IPS-18c (cell line): ENCODE results near the gene EFNB3.

ENCODE experiments used
- H3K4me3 ChIP-seq: 2 replicates; pipeline ENCODE4 v1.7.0; 2013; ENCODE audit warnings: low read depth, mild to moderate bottlenecking, low read length, moderate library complexity; ENCODE audit not compliant: insufficient read depth
- H3K9me3 ChIP-seq: one replicate; pipeline ENCODE4 v1.6.1; 2013; ENCODE audit warnings: mild to moderate bottlenecking, low read length, moderate library complexity; ENCODE audit not compliant: control insufficient read depth, insufficient read depth

EFNB3 gene

DNA sequence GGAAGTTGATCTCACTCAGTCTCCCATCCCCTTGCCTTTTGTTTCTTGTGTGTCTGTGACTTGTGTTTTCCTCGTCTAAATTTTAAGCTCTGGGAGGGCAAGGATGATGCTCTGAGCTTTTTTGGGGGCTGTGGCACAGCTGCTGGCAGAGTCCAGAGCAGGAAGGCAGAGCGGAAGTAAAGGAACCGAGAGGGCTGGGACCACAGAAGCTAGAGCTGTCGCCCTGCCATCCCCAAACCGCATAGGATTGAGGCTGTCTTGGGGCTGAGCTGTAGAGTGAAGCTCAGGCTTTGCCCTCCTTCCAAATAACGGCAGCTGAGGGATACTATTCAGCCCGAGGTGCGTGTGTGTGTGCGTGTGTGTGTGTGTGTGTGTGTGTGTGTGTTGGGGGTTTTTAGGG is 8.8 kb downstream of the EFNB3 start:
- Histone ChIP-seq H3K4me3 (no peak overlapping the region), H3K9me3 (no peaks in the 10 kb centered on the region)

DNA sequence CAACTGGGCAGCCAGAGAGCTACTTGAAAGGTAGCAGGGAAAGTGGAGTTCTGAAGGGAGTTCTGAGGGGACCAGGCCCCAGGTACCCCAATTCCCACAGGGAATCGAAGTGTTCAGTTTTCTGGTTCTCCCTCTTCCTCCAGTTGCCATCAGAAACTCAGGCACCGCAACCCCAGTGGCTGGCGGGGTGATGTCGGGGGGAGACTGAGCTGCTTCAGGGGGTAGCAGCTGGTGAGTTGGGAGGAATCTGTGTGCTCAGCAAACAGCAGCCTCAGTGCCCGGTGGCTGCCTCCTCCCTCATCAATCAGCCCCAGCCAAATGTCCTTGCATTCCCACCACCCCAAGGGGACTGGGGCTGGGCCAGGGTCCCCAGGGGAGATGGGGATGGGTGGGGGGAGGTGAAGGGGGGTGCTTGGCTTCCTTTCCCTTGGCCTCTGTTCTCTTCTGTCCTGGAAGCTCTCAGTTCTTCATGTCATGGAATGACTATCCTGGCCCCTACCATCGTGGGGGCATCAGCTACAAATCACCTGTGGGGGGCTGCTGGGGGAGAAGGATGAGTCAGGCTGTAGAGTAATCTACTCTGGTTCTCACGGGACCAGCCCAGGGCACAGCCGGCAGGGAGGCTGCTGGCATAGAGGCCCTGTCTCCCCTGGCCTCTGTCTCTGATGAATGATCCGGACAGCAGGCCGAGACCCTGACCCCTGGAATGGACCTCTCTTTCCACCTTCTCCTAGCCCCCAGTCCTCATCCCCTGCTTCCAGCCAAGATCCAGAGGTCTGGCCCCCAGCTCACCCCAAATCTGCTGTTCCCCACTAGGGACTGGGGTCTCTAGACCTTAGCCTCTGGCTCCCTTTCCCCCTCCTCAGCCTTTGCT is 10.0 kb downstream of the EFNB3 start:
- H3K4me3 ChIP-seq, result no peak overlapping the region
- H3K9me3 ChIP-seq, result no peaks in the 10 kb centered on the region

DNA sequence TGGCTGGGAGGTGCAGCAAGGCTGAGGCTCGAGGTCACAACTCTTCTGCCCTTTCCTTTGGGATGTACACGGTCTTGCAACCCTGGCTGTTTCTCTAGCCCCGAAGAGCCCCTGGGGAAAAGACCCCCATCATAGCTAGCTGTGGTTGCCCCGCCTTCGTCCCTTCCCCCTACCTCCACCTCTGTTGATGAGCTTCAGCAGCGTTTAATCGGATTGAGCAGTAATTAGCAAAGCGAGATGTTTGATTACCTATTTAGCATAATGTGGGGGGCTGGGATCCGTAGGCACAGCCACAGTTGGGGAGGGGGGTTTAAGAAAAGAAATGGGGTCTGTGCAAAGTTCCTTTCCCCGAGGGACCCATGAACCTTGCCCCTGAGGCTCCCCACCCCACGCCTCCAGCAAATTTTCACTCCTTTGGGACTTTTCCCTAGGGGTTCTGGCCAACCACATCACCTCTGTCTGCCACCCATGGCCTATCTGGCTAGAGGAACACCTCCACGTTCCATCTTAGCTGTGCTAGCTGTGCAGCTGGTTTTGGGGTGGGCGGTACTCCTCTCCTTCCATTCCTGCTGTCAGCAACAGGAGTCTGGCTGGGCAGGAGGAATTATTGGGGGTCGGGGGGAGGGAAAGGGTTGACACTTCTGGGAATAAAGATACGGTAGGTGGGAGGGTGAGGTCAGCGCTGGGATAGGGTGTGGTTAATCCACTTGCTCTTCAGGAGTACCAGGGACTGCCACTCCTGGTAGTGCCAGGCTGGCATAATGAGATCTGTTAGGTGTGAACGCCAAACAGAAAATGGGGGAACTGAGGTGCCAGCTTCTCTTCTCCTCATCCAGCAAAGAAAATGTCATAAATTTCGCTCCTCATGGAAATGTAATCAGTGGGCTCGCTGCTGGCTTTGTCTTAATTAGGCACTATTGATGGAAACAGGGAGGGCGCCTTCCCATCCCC is 11.2 kb downstream of the EFNB3 start:
- Histone ChIP-seq H3K4me3 (peak overlapping the region; percentile 89), H3K9me3 (no peaks in the 10 kb centered on the region)

DNA sequence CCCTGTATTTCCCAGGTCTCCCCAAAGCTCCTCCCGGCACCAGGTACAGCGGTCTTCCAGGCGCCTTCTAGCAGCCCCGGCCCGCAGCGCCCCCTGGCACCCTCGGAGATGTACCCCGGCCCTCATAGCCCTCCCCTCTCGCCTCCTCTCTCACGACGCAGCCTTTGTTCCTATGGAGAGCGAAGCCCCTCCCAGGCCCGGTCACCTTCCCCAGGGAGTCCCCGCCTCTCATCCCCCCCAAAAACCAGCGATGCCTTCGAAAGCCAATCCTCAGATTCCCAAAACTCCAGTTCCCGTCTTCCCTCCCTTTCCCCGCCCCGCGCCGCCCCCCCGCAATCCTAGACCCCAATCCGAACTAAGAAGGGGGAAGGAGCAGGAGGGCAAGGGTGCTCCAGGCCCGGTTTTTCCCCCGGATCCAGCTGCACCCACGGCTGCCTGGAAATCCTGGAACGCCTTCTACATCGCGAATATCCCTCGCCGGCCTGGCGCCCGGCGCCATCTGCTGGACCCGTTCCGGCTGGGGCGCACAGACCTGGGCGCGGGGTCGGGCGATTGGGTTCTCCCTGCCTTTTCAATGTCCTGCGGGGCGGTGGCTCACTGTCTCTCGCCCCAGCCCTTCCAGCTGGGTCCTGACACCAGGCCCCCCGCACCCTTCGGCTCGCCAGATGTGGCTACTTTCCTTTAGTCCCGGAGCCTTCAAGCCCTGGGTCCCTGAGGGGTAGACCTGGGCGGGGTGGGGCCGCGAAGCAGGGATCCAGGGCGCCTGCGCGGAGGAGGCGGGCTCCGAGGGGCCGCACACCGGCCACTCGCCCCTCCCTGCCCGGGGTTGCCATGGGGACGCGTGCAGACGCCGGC is 12.1 kb downstream of the EFNB3 start, which contains the start of gene DNAH2:
TSS of gene DNAH2 (plus strand) at position 844 of the 855 bp plus-strand sequence. CDS start 1,991 bp downstream, outside the sequence.
- H3K9me3 ChIP-seq, result peaks cover 2% of the 10 kb centered on the region
- H3K4me3 ChIP-seq, result peak within 1 kb of the TSS; percentile 89

DNA sequence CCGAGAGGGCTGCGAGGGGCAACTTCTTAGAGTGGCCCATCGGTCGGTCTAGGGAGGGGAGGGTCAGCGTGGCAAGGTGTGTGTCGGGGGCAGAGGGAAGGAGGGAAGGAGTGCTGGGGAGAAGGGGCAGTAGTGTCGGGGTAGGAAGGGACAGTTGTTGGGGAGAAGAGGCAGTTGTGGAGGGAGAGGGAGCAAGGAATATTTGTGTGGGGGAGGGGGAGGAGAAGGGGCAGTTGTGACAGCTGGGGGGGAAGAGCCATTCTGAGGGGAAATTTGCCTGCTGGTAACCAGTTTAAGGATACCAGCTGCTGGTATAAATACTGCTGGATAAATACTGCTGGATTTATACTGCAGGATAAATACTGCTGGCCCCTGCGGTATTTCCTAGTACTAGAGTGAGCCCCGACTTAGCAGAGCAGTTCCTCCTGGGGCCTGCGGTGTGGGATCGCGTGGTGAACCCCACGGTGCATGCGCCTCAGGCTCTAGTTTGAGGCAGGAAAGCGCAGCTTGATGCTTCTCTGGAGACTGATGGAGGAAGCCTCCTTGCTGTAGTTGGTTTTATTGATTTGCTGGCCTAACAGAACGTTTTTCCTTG is 12.9 kb downstream of the EFNB3 start:
- Histone ChIP-seq H3K4me3 (peak overlapping the region; percentile 89; the same call in 1 of the 2 replicates), H3K9me3 (peaks cover 2% of the 10 kb centered on the region)

DNA sequence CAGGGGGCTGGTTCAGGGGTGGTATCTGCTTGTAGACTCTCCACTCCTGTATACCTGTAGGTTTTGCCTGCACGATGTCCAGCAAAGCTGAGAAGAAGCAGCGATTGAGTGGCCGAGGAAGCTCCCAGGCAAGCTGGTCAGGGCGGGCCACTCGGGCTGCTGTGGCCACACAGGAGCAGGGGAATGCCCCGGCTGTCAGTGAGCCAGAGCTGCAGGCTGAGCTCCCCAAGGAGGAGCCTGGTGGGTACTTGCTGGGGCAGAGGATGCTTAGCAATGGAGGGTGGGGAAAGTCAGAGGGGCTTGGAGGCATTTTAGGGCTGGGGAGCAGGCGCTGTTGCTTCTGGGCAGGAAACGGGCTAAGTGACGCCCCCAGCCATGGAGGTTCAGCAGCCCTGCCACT is 14.7 kb downstream of the EFNB3 start:
- Histone ChIP-seq H3K4me3 (no peak overlapping the region), H3K9me3 (peaks cover 2% of the 10 kb centered on the region)

DNA sequence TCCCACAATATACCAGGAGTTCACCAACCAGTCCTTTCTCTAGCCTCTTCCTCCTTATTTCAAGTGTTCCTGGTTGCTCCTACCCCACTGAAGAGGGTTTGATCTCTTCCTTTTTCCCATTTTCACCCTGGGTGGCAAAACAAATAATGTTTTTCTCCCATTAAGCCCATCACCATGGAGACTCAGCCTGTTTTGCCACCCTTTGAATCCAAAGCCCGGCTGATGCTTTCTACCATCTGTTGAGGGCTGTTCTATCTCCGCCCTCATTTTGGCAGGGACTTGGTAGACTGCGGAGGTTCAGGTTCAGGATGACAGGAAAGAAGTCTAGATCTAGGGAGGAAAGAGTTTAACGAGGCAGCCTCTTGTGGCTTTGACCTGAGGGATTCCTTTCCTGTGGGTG is 15.1 kb downstream of the EFNB3 start:
- no peak overlapping the region for H3K4me3 ChIP-seq

DNA sequence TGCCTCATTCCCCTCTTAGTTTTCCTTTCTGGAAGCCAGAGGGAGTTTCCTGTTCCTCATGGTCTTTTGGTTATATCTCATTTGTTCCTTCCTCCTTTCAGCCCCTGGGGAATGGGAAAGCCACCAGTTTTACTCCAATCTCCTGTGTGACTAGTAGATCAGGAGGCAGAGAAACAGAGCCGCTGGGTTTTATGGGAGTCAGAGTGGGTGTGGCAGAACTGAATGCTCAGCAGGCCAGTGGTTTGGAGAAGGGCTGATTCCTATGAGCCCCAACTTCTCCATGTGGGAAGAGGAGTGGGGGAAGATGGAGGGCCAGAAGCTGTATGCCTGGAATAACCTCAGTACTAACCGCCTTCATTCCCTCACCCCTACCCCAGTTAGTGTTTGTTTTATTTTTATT is 16.6 kb downstream of the EFNB3 start:
- peaks cover 2% of the 10 kb centered on the region for H3K9me3 ChIP-seq
- H3K4me3 ChIP-seq, result no peak overlapping the region

More for the DNA sequence above, 15.1 kb downstream of the EFNB3 start:
- peaks cover 2% of the 10 kb centered on the region for H3K9me3 ChIP-seq

DNA sequence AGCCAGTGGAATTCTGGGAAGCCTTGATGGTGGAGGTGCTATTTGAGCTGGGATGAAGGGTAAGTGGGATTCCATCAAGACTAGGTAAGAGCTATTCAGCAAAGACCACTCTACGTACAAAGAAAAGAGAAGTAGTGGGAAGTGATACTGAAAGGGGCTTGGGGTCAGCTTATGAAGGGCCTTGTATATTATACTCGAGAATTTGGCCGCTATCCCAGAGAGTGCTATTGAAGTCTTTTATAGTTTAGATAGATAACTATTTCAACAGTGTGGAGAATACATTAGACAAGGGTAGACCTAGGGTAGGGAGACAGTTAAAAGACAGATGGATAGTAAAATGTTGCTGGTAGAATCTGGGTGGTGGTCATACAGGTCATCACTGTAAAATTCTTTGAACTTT is 22.9 kb downstream of the EFNB3 start:
- H3K4me3 ChIP-seq, result no peak overlapping the region
- H3K9me3 ChIP-seq, result no peaks in the 10 kb centered on the region

DNA sequence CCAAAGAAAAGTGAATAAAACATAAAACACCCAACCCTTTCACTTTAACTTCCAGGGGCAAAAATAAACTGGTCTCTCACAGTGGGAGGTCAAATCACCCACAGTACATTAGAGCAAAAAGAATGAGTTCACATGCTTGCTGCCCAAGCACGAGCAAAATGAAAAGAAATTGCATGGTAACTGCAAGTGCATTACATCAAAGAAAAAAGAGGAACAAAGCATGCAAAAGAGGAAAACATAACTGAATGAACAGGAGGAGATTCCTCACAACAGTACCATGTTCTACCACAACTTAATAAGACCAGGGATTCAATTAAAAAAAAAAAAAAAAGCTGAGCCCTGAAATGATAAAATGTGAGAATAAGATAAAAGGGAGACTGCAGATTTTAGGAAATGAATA is 24.8 kb downstream of the EFNB3 start:
- Histone ChIP-seq H3K9me3 (no peaks in the 10 kb centered on the region), H3K4me3 (no peak overlapping the region)

DNA sequence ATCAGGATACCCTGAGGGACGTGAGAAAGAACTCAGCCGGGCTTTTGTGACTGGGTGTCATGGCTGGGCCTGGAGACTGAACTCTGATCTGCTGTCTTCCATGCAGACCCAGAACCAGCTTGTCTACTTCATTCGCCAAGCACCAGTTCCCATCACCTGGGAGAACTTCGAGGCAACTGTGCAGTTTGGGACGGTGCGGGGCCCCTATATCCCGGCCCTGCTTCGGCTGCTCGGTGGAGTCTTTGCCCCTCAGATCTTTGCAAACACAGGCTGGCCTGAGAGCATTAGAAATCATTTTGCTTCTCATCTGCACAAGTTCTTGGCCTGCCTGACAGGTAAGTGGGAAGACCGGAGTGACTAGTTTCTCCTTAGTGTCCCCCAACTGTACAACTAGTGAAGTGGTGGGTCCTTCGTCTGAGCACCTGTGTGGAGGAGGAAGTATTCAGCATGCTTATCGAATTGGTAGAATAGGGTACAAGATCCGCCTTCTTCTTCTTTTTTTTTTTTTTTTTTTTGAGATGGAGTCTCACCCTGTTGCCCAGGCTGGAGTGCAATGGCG is 28.1 kb downstream of the EFNB3 start:
- no peaks in the 10 kb centered on the region for H3K9me3 ChIP-seq
- no peak overlapping the region for H3K4me3 ChIP-seq

DNA sequence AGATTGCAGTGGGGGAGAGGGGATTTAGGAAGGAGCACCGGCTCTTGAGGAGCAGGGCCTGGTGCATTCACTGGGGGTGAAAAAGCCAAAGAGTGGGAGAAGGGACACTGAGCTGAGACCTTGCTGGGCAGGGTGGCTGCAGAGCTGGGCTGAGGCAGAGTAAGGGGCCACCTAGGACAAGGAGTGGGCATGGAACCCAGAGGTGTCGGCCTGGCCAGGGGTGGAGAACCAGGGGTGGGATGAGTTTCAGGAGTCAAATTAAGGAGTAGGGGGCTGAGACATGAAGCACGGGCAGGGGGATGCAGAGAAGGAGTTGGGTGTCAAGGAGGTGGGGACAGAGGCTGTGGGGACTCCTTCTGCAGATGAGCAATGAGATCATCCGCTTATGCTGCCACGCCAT is 32.6 kb downstream of the EFNB3 start:
- H3K9me3 ChIP-seq, result no peaks in the 10 kb centered on the region
- no peak overlapping the region for H3K4me3 ChIP-seq

DNA sequence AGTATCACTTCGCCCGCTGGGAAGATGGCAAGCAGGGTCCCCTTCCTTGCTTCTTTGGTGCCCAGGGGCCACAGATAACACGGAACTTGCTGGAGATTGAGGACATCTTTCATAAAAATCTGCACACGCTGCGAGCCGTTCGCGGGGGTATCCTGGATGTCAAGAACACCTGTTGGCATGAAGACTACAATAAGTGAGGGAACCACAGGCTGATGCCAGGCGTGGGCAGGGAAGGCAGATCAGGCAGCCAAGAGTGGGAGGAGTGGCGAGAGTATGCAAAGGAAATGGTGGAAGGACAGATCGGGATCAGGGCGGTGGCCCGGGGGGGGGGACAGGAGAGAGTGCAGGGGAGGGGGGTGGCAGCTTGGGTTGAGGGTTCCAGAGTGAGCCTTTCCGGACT is 34.7 kb downstream of the EFNB3 start:
- H3K4me3 ChIP-seq, result no peak overlapping the region
- no peaks in the 10 kb centered on the region for H3K9me3 ChIP-seq

DNA sequence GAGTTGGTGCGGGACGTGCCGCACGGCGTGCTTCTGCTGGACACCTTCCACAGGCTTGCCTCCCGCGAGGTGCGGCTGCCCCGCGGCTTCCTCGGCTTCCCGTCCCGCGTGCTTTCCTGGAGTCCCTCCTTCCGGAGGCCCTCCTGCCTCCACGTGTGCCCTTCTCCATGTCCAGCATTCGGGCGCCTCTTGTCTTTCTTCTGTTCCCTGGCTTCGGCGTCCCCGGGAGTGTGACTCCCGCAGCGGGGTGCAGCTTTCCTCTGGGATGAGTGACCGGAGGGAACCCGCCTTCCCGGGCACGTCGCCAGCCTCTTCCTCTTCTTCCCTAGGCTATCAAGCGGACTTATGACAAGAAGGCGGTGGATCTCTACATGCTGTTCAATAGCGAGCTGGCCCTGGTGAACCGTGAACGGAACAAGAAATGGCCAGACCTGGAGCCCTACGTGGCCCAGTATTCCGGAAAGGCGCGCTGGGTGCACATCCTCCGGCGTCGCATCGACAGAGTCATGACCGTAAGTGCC is 35.5 kb downstream of the EFNB3 start:
- Histone ChIP-seq H3K9me3 (no peaks in the 10 kb centered on the region), H3K4me3 (no peak overlapping the region)

DNA sequence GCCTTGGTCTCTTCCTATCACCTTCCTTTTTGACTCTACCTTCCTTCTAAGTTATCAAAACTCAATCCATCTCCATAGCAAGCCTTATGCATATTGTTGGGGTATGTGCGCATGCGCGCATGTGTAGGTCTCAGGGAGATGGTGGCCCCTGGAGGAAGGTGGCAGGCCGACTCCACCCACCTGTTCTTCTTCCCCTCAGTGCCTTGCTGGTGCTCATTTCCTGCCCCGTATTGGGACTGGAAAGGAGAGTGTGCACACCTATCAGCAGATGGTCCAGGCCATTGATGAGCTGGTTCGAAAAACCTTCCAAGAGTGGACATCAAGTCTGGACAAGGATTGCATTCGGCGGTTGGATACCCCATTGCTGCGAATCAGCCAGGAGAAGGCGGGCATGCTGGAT is 37.7 kb downstream of the EFNB3 start:
- Histone ChIP-seq H3K9me3 (no peaks in the 10 kb centered on the region), H3K4me3 (no peak overlapping the region)

DNA sequence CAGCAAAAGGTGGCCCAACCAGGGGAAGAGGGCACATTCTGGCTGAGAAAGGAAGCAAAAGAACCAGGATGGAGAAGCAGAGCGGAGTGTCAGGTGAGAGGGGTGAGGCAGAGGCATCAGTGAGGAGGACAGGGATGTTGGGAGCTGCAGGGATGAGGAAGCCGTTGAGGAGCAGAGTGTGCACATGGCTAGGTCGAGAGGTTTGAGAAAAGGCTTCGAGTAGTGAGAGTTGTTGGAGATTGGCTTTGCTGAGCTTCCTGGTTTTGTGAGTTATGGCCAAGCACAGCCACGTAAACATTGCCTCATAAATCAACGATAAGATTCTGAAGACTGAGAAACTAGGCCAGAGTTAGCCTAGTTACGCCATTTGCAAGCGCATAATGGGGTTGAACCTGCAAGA is 39.4 kb downstream of the EFNB3 start:
- no peak overlapping the region for H3K4me3 ChIP-seq
- no peaks in the 10 kb centered on the region for H3K9me3 ChIP-seq
